Right ventricle myocardium inferior (tissue), 1 donor: ENCODE data around the gene RBP5. TPM values are rescaled to one million over a fixed set of nuclear protein-coding genes. Genes with fewer than 3 reads are reported as not detected.
A peak's percentile ranks its signal among the peaks of the same experiment; 100 is the strongest.

Experiments used
- ATAC-seq: fragments of 200-7000 bp; cut with Tn5 transposase; one replicate; pipeline ENCODE4 v1.9.1; 2020; ENCODE audit warnings: mild to moderate bottlenecking, moderate library complexity
- DNase-seq: peaks from one replicate; pipeline ENCODE4 v3.0.0; 2021; ENCODE audit errors: missing footprints
- intact Hi-C: fragments of 100-400 bp; cut with DNase I; formaldehyde crosslinking; loops from one replicate; pipeline ENCODE4 v1.11.0; 2022
- total RNA-seq: library from RNA; stranded (reverse); fragmentation: NEBNext Ultra II Directional; extraction: Animal tissue kit (Norgen Biotek cat#: 25700); gene quantifications from one replicate; pipeline ENCODE4 v1.2.1, GENCODE V29; 2021
- donor health status: DM: no; HTN: yes; CAD: no; lungs with severe emphysema.

Gene RBP5
- total RNA-seq, 1 donor from 2014 or later = 0.54 TPM

GRCh38 chr12:7150356-7150755 lies 21.7 kb upstream of the RBP5 start:
- ATAC-seq (no peak), DNase-seq (no peak)
- intact Hi-C loops = no loop called here

GRCh38 chr12:7146906-7147305 lies 18.2 kb upstream of the RBP5 start:
- no peak for DNase-seq
- ATAC-seq = no peak
- intact Hi-C loops = no loop called here

- intact Hi-C loops = no loop called here
- ATAC-seq = no peak
These were observed 17.5 kb upstream of the RBP5 start for GRCh38 chr12:7146228-7146627.

GRCh38 chr12:7145671-7146070 lies 17.0 kb upstream of the RBP5 start:
- ATAC-seq (no peak), DNase-seq (no peak)
- intact Hi-C loops = no loop called here

More at GRCh38 chr12:7146228-7146627, 17.5 kb upstream of the RBP5 start:
- no peak for DNase-seq

- intact Hi-C loops = no loop called here
- DNase-seq = no peak
These were observed 15.9 kb upstream of the RBP5 start for GRCh38 chr12:7144414-7145120.

GRCh38 chr12:7143564-7143963 lies 14.9 kb upstream of the RBP5 start:
- no peak for DNase-seq
- no peak for ATAC-seq

More at GRCh38 chr12:7144414-7145120, 15.9 kb upstream of the RBP5 start:
- peak; percentile 53 for ATAC-seq

GRCh38 chr12:7142809-7143465 lies 14.2 kb upstream of the RBP5 start:
- no peak for DNase-seq
- intact Hi-C loops = loop anchor here (2.0 kb wide), 1 partner anchor 46 kb away; the partner anchor contains the start of gene PEX5
- no peak for ATAC-seq

More at GRCh38 chr12:7143564-7143963, 14.9 kb upstream of the RBP5 start:
- intact Hi-C loops = loop anchor here (2.0 kb wide), 1 partner anchor 45 kb away; the partner anchor contains the start of gene PEX5

- no peak for DNase-seq
- ATAC-seq = peak; percentile 31
- intact Hi-C loops = loop anchor here (2.0 kb wide), 1 partner anchor 47 kb away; the partner anchor contains the start of gene PEX5
These were observed 13.5 kb upstream of the RBP5 start for GRCh38 chr12:7142056-7142644.

GRCh38 chr12:7141351-7142005 lies 12.8 kb upstream of the RBP5 start:
- intact Hi-C loops = loop anchor here (2.0 kb wide), 1 partner anchor 47 kb away; the partner anchor contains the start of gene PEX5
- no peak for ATAC-seq
- no peak for DNase-seq

GRCh38 chr12:7139200-7139599 lies 10.5 kb upstream of the RBP5 start:
- no peak for ATAC-seq
- no peak for DNase-seq
- intact Hi-C loops = no loop called here

GRCh38 chr12:7137908-7138307 lies 9.2 kb upstream of the RBP5 start:
- ATAC-seq = no peak
- DNase-seq = no peak
- intact Hi-C loops = no loop called here

- intact Hi-C loops = no loop called here
- ATAC-seq = no peak
- no peak for DNase-seq
These were observed 8.0 kb upstream of the RBP5 start for GRCh38 chr12:7136676-7137075.

GRCh38 chr12:7136071-7136470 lies 7.4 kb upstream of the RBP5 start:
- intact Hi-C loops = no loop called here
- DNase-seq (no peak), ATAC-seq (no peak)

GRCh38 chr12:7134396-7135166 lies 5.9 kb upstream of the RBP5 start:
- ATAC-seq (no peak), DNase-seq (no peak)
- intact Hi-C loops = no loop called here

GRCh38 chr12:7131502-7131866 lies 2.8 kb upstream of the RBP5 start:
- no peak for DNase-seq
- ATAC-seq = no peak
- intact Hi-C loops = no loop called here

- DNase-seq = no peak
- peak; percentile 49 for ATAC-seq
- intact Hi-C loops = no loop called here
These were observed 2.2 kb upstream of the RBP5 start for GRCh38 chr12:7130701-7131501.

- DNase-seq (no peak), ATAC-seq (peak; percentile 80)
- intact Hi-C loops = no loop called here
These were observed 1.4 kb upstream of the RBP5 start, which contains the start of gene CLSTN3 for GRCh38 chr12:7129872-7130691. Gene CLSTN3 (plus strand): TSS chr12:7130371. CDS start chr12:7130649, 278 bp downstream.
